ENCODE measurements around the gene DNAJC22. TPM values are rescaled to one million over a fixed set of nuclear protein-coding genes. Genes with fewer than 3 reads are reported as not detected.
"Not testable (repeated sequence)": the region's sequence is repeated elsewhere in the genome, so short reads cannot be mapped to it uniquely, and the experiment has no call there.

Gene DNAJC22
- total and polyA plus RNA-seq, 9 donors = 0.02 to 2.5 (median 0.14) TPM

DNA sequence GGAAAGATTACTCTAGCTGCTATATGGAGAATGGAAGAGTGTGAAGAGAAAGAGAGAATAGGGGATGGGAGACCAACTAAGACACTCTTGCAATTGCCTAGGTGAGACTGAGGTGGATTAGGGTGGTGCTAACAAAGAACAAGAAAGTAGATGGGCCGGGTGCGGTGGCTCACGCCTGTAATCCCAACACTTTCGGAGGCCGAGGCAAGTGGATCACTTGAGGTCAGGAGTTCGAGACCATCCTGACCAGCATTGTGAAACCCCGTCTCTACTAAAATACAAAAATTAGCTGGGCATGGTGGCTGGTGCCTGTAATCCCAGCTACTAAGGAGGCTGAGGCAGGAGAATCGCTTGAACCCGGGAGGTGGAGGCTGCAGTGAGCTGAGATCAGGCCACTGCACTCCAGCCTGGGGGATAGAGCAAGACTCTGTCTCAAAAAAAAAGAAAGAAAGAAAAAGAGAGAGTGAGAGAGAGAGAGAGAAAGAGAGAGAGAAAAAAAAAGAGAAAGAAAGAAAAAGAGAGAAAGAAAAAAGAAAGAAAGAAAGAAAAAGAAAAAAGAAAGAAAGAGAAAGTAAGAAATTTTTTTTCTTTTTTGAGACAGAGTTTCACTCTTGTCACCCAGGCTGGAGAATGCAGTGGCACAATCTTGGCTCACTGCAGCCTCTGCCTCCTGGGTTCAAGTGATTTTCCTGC lies 26.1 kb upstream of the DNAJC22 start:
- H3K9me3 ChIP-seq (replicated peaks; ENCODE audit: control insufficient read depth, low read depth, low read length); DNase-seq; H3K27me3 ChIP-seq (ENCODE audit: control insufficient read depth, insufficient read depth, low read length); H3K27ac ChIP-seq (ENCODE audit: low read length); H3K4me3 ChIP-seq (ENCODE audit: low read length); H3K36me3 ChIP-seq (ENCODE audit: control insufficient read depth, insufficient read depth, low read length): not testable (repeated sequence)
- peaks cover 13% of the 10 kb centered on the region for H3K4me1 ChIP-seq (ENCODE audit: control insufficient read depth, insufficient read depth, low read length)
- WGBS (ENCODE audit: insufficient coverage) = 93% methylated on average over 6 of the region's 9 CpGs

DNA sequence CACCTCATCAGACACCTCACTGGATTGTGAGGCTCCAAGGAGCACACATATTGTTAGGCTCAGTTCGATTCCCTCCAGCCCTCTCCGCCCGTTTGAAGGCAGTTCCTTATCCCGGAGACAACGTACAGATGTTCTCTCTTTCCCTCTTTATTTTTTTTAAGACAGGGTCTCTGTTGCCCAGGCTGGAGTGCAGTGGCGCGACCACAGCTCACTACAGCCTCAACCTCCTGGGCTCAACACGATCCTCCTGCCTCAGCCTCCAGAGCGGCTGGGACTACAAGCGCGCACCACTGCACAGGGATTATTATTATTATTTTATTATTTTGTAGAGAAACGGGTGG lies 24.4 kb upstream of the DNAJC22 start:
- Histone ChIP-seq H3K4me3 (ENCODE audit: low read length) (peak overlapping the region; percentile 91), H3K9me3 (replicated peaks; ENCODE audit: control insufficient read depth, low read depth, low read length) (no peaks in the 10 kb centered on the region), H3K36me3 (ENCODE audit: control insufficient read depth, insufficient read depth, low read length) (peaks cover 20% of the 10 kb centered on the region), H3K27me3 (ENCODE audit: control insufficient read depth, insufficient read depth, low read length) (peaks cover 3% of the 10 kb centered on the region), H3K27ac (ENCODE audit: low read length) (peak overlapping the region; percentile 79), H3K4me1 (ENCODE audit: control insufficient read depth, insufficient read depth, low read length) (peaks cover 13% of the 10 kb centered on the region)
- 33% methylated on average over 6 of the region's 12 CpGs for WGBS (ENCODE audit: insufficient coverage)
- no peak for DNase-seq

GRCh38 chr12:49322708-49323523 lies 23.8 kb upstream of the DNAJC22 start, which contains the start of gene TROAP:
TROAP (plus strand) TSS chr12:49323255; CDS start chr12:49323609, 354 bp downstream.
- H3K9me3 ChIP-seq (replicated peaks; ENCODE audit: control insufficient read depth, low read depth, low read length) = no peaks in the 10 kb centered on the region
- WGBS (ENCODE audit: insufficient coverage) = under 1% methylated on average over 64 of the region's 65 CpGs
- peak within 1 kb of the TSS; percentile 91 for H3K4me3 ChIP-seq (ENCODE audit: low read length)
- H3K27ac ChIP-seq (ENCODE audit: low read length) = peak within 1 kb of the TSS; percentile 79
- peak; percentile 100 for DNase-seq
- peaks cover 22% of the 10 kb centered on the region for H3K36me3 ChIP-seq (ENCODE audit: control insufficient read depth, insufficient read depth, low read length)
- peaks cover 3% of the 10 kb centered on the region for H3K27me3 ChIP-seq (ENCODE audit: control insufficient read depth, insufficient read depth, low read length)
- H3K4me1 ChIP-seq (ENCODE audit: control insufficient read depth, insufficient read depth, low read length) = peaks cover 13% of the 10 kb centered on the region

DNA sequence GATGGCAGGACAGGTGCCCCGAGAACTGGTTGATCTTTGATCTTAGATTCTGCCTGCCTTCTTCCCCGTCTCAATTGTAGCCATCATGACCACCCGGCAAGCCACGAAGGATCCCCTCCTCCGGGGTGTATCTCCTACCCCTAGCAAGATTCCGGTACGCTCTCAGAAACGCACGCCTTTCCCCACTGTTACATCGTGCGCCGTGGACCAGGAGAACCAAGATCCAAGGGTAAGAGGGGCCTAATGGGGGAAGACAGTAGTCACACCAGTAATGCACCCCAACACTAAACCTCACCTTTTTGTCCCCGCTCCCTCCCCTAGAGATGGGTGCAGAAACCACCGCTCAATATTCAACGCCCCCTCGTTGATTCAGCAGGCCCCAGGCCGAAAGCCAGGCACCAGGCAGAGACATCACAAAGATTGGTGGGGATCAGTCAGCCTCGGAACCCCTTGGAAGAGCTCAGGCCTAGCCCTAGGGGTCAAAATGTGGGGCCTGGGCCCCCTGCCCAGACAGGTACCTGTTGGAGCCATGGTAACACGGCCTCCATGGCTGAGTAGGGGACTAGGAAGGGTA lies 23.1 kb upstream of the DNAJC22 start:
- WGBS (ENCODE audit: insufficient coverage) = 0% methylated on average over 3 of the region's 19 CpGs
- H3K27me3 ChIP-seq (ENCODE audit: control insufficient read depth, insufficient read depth, low read length) = no peaks in the 10 kb centered on the region
- H3K27ac ChIP-seq (ENCODE audit: low read length) = no peak overlapping the region
- peak overlapping the region; percentile 91 for H3K4me3 ChIP-seq (ENCODE audit: low read length)
- H3K36me3 ChIP-seq (ENCODE audit: control insufficient read depth, insufficient read depth, low read length) = peaks cover 22% of the 10 kb centered on the region
- DNase-seq = no peak
- H3K4me1 ChIP-seq (ENCODE audit: control insufficient read depth, insufficient read depth, low read length) = peaks cover 13% of the 10 kb centered on the region
- H3K9me3 ChIP-seq (replicated peaks; ENCODE audit: control insufficient read depth, low read depth, low read length) = no peaks in the 10 kb centered on the region

GRCh38 chr12:49325606-49326005 lies 21.1 kb upstream of the DNAJC22 start:
- peaks cover 13% of the 10 kb centered on the region for H3K4me1 ChIP-seq (ENCODE audit: control insufficient read depth, insufficient read depth, low read length)
- no peak for DNase-seq
- no peaks in the 10 kb centered on the region for H3K27me3 ChIP-seq (ENCODE audit: control insufficient read depth, insufficient read depth, low read length)
- no peaks in the 10 kb centered on the region for H3K9me3 ChIP-seq (replicated peaks; ENCODE audit: control insufficient read depth, low read depth, low read length)
- H3K36me3 ChIP-seq (ENCODE audit: control insufficient read depth, insufficient read depth, low read length) = peaks cover 33% of the 10 kb centered on the region
- no peak overlapping the region for H3K4me3 ChIP-seq (ENCODE audit: low read length)
- 81% methylated on average over 5 of the region's 6 CpGs for WGBS (ENCODE audit: insufficient coverage)
- H3K27ac ChIP-seq (ENCODE audit: low read length) = no peak overlapping the region

DNA sequence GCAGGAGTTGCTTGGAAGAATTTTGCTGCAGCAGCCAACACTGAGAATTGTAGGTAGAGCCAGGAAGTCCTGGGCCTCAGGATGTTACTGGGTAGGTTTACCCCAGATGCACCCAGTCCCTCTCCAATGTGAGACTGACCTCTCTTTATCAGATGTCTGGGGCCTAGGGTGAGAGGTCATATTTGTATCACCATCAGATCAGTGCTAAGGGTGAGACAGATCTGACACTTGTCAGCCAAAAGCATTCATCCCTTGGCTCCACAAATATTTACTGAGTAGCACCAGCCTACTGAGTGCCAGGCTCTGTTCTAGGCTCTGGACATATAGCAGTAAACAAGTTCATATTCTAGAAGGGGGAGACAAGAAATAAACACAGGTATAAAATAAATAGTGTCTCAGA lies 19.3 kb upstream of the DNAJC22 start:
- Histone ChIP-seq H3K4me3 (ENCODE audit: low read length) (no peak overlapping the region), H3K27ac (ENCODE audit: low read length) (no peak overlapping the region), H3K36me3 (ENCODE audit: control insufficient read depth, insufficient read depth, low read length) (peaks cover 33% of the 10 kb centered on the region), H3K27me3 (ENCODE audit: control insufficient read depth, insufficient read depth, low read length) (peaks cover 13% of the 10 kb centered on the region), H3K9me3 (replicated peaks; ENCODE audit: control insufficient read depth, low read depth, low read length) (no peaks in the 10 kb centered on the region), H3K4me1 (ENCODE audit: control insufficient read depth, insufficient read depth, low read length) (peaks cover 25% of the 10 kb centered on the region)
- no peak for DNase-seq

DNA sequence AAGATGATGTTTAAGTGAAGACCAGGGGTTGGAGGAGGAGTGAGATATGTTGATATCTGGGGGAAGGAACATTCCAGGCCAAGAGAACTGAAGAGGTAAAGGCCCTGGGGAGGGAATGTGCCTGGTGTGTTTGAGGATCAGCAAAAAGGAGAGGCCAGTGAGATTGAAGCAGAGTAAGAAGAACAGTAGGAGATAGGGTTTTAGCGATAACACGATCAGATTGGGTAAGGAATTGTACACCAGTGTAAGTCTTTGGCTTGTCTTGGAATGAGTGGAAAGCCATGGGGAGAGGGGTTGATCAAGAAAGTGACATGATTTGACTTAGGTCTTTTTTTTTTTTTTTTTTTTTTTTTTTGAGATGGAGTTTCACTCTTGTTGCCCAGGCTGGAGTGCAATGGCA lies 18.8 kb upstream of the DNAJC22 start:
- no peak for DNase-seq
- peaks cover 33% of the 10 kb centered on the region for H3K36me3 ChIP-seq (ENCODE audit: control insufficient read depth, insufficient read depth, low read length)
- no peaks in the 10 kb centered on the region for H3K9me3 ChIP-seq (replicated peaks; ENCODE audit: control insufficient read depth, low read depth, low read length)
- H3K27me3 ChIP-seq (ENCODE audit: control insufficient read depth, insufficient read depth, low read length) = peaks cover 18% of the 10 kb centered on the region
- H3K4me1 ChIP-seq (ENCODE audit: control insufficient read depth, insufficient read depth, low read length) = peaks cover 27% of the 10 kb centered on the region
- no peak overlapping the region for H3K4me3 ChIP-seq (ENCODE audit: low read length)
- WGBS (ENCODE audit: insufficient coverage) = no CpG with 5 or more reads among the region's 2 CpGs
- no peak overlapping the region for H3K27ac ChIP-seq (ENCODE audit: low read length)

GRCh38 chr12:49328816-49329215 lies 17.9 kb upstream of the DNAJC22 start:
- peaks cover 27% of the 10 kb centered on the region for H3K4me1 ChIP-seq (ENCODE audit: control insufficient read depth, insufficient read depth, low read length)
- no peaks in the 10 kb centered on the region for H3K9me3 ChIP-seq (replicated peaks; ENCODE audit: control insufficient read depth, low read depth, low read length)
- H3K4me3 ChIP-seq (ENCODE audit: low read length) = no peak overlapping the region
- peaks cover 27% of the 10 kb centered on the region for H3K27me3 ChIP-seq (ENCODE audit: control insufficient read depth, insufficient read depth, low read length)
- no peak overlapping the region for H3K27ac ChIP-seq (ENCODE audit: low read length)
- WGBS (ENCODE audit: insufficient coverage) = 95% methylated on average over 8 of the region's 12 CpGs
- no peak for DNase-seq
- peaks cover 33% of the 10 kb centered on the region for H3K36me3 ChIP-seq (ENCODE audit: control insufficient read depth, insufficient read depth, low read length)

DNA sequence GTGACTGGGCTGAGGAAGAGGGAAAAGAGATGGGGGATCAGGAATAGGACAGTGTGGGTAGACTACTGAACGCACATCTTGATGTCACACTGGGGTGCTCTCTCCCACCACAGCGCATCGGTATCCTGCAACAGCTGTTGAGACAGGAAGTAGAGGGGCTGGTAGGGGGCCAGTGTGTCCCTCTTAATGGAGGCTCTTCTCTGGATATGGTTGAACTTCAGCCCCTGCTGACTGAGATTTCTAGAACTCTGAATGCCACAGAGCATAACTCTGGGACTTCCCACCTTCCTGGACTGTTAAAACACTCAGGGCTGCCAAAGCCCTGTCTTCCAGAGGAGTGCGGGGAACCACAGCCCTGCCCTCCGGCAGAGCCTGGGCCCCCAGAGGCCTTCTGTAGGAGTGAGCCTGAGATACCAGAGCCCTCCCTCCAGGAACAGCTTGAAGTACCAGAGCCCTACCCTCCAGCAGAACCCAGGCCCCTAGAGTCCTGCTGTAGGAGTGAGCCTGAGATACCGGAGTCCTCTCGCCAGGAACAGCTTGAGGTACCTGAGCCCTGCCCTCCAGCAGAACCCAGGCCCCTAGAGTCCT lies 16.6 kb upstream of the DNAJC22 start:
- 80% methylated on average over 2 of the region's 7 CpGs for WGBS (ENCODE audit: insufficient coverage)
- peaks cover 25% of the 10 kb centered on the region for H3K4me1 ChIP-seq (ENCODE audit: control insufficient read depth, insufficient read depth, low read length)

More for the DNA sequence above, 16.6 kb upstream of the DNAJC22 start:
- Histone ChIP-seq H3K27ac (ENCODE audit: low read length) (no peak overlapping the region), H3K9me3 (replicated peaks; ENCODE audit: control insufficient read depth, low read depth, low read length) (no peaks in the 10 kb centered on the region), H3K4me3 (ENCODE audit: low read length) (no peak overlapping the region), H3K27me3 (ENCODE audit: control insufficient read depth, insufficient read depth, low read length) (peaks cover 40% of the 10 kb centered on the region), H3K36me3 (ENCODE audit: control insufficient read depth, insufficient read depth, low read length) (peaks cover 33% of the 10 kb centered on the region)
- DNase-seq = no peak
